ENCODE results near the gene PPFIA3. TPM values are rescaled to one million over a fixed set of nuclear protein-coding genes. Genes with fewer than 3 reads are reported as not detected.
"Not testable (repeated sequence)": the region's sequence is repeated elsewhere in the genome, so short reads cannot be mapped to it uniquely, and the experiment has no call there.

Gene PPFIA3
- total and polyA plus RNA-seq, 9 donors, result 0.55 to 6.1 (median 3.2) TPM

DNA sequence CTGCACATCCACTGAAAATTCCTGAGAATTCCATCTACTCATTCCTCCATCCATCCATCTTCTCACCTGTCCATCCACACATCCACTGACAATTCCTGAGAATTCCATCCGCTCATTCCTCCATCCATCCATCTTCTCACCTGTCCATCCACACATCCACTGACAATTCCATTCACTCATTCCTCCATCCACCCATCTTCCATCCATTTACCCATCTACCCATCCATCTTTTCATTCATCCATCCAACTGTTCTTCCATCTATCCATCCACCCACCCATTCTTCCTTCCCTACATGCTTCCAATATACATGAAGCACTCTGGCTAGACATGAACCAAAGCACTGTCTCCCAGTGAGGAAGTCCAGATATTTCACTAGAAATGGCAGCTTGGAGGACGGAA, 53.9 kb downstream of the PPFIA3 start:
- H3K9me3 ChIP-seq, result no peaks in the 10 kb centered on the region
- H3K4me1 ChIP-seq (ENCODE audit: insufficient read depth), result no peaks in the 10 kb centered on the region
- intact Hi-C loops (cut with DNase I), result no loop called here
- H3K27me3 ChIP-seq, result no peaks in the 10 kb centered on the region
- H3K4me3 ChIP-seq, result no peak overlapping the region
- no peak overlapping the region for H3K27ac ChIP-seq
- WGBS, 3 donors, result 94 to 100% (median 98%) methylated on average over 2 of the region's 2 CpGs
- DNase-seq, result no peak
- no peaks in the 10 kb centered on the region for H3K36me3 ChIP-seq
- TF ChIP-seq CTCF (IDR thresholded peaks at IDR 0.05) (no peak), POLR2A (IDR thresholded peaks at IDR 0.05) (no peak), EP300 (IDR thresholded peaks at IDR 0.05) (no peak)

GRCh38 chr19:49180659-49181058, 61.3 kb downstream of the PPFIA3 start:
- WGBS, 3 donors, result 91 to 96% (median 95%) methylated on average over 4 of the region's 4 CpGs
- H3K36me3 ChIP-seq, result no peaks in the 10 kb centered on the region

DNA sequence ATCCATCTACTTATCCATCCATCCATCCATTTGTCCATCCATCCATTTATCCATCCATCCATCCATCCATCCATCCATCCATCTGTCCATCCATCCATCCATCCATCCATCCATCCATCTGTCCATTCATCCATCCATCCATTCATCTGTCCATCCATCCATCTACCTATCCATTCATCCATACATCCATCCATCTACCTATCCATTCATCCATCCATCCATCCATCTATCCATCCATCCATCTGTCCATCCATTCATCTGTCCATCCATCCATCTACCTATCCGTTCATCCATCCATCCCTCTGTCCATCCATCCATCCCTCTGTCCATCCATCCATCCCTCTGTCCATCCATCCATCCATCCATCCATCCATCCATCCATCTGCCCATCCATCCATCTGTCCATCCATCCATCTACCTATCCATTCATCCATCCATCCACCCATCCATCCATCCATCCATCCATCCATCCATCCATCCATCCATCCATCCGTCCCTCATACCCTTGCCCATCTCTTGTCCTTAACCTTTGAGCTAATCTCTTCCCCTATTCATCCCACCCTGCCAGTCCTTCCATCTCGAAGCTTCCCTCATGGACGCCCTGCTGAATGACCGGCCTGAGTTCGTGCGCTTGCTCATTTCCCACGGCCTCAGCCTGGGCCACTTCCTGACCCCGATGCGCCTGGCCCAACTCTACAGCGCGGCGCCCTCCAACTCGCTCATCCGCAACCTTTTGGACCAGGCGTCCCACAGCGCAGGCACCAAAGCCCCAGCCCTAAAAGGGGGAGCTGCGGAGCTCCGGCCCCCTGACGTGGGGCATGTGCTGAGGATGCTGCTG, 62.9 kb downstream of the PPFIA3 start:
- H3K4me3 ChIP-seq; H3K27me3 ChIP-seq; H3K4me1 ChIP-seq (ENCODE audit: insufficient read depth); H3K9me3 ChIP-seq; intact Hi-C loops (cut with DNase I); H3K27ac ChIP-seq; H3K36me3 ChIP-seq; DNase-seq: not testable (repeated sequence)
- WGBS, 3 donors, result 66 to 72% (median 70%) methylated on average over 20 of the region's 20 CpGs

More at GRCh38 chr19:49180659-49181058, 61.3 kb downstream of the PPFIA3 start:
- TF ChIP-seq CTCF (IDR thresholded peaks at IDR 0.05) (no peak), POLR2A (IDR thresholded peaks at IDR 0.05) (no peak), EP300 (IDR thresholded peaks at IDR 0.05) (no peak)
- Histone ChIP-seq H3K9me3 (no peaks in the 10 kb centered on the region), H3K27me3 (no peaks in the 10 kb centered on the region), H3K27ac (no peak overlapping the region), H3K4me1 (ENCODE audit: insufficient read depth) (no peaks in the 10 kb centered on the region), H3K4me3 (no peak overlapping the region)
- DNase-seq, result no peak
- intact Hi-C loops (cut with DNase I), result no loop called here

DNA sequence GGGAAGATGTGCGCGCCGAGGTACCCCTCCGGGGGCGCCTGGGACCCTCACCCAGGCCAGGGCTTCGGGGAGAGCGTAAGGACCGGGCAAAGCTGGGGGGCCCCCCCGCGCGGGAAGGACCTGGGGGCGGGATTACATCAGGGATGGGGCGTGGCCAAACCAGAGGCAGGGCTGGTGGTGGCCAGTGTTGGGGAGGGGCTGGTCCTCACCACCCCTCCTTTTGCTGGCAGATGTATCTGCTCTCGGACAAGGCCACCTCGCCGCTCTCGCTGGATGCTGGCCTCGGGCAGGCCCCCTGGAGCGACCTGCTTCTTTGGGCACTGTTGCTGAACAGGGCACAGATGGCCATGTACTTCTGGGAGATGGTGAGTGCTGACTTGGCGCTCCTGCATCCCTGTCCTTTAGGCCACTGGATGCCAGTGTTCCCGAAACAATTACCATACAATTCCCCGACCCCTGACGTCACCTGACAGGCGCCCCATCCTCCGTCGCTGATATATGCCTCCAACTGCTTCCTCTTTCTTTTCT, 63.6 kb downstream of the PPFIA3 start:
- WGBS, 3 donors, result 60 to 75% (median 65%) methylated on average over 26 of the region's 26 CpGs
- DNase-seq, result no peak
- intact Hi-C loops (cut with DNase I), result no loop called here
- H3K27ac ChIP-seq, result no peak overlapping the region
- H3K9me3 ChIP-seq, result no peaks in the 10 kb centered on the region
- H3K4me3 ChIP-seq, result no peak overlapping the region
- no peaks in the 10 kb centered on the region for H3K36me3 ChIP-seq
- TF ChIP-seq POLR2A (IDR thresholded peaks at IDR 0.05), result no peak
- TF ChIP-seq CTCF (IDR thresholded peaks at IDR 0.05), result no peak
- no peak for TF ChIP-seq EP300 (IDR thresholded peaks at IDR 0.05)
- no peaks in the 10 kb centered on the region for H3K27me3 ChIP-seq
- H3K4me1 ChIP-seq (ENCODE audit: insufficient read depth), result no peaks in the 10 kb centered on the region

DNA sequence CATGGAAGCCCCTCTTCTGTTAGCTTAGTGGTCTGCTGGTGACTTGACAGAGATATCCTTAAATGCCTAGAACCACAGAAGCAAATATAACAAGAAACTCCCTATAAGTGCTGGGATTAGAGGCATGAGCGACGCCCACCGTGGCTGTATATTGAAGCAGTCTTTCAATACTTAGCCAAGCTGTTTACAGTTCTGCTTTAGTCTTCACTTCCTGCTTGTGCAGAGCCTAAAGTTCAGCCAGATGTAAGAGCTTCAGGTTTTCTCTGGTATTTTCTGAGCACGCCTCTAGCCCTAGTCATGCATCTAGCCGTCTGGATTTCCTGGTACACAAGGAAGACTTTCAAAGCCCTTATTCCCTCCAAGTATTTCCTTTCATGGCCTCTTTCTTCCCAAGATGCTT, 66.8 kb downstream of the PPFIA3 start:
- no peaks in the 10 kb centered on the region for H3K36me3 ChIP-seq

More for the DNA sequence above, 66.8 kb downstream of the PPFIA3 start:
- Histone ChIP-seq H3K27me3 (no peaks in the 10 kb centered on the region), H3K27ac (no peak overlapping the region), H3K4me3 (no peak overlapping the region), H3K9me3 (no peaks in the 10 kb centered on the region), H3K4me1 (ENCODE audit: insufficient read depth) (no peaks in the 10 kb centered on the region)
- intact Hi-C loops (cut with DNase I), result no loop called here
- no peak for TF ChIP-seq EP300 (IDR thresholded peaks at IDR 0.05)
- TF ChIP-seq POLR2A (IDR thresholded peaks at IDR 0.05), result no peak
- TF ChIP-seq CTCF (IDR thresholded peaks at IDR 0.05), result no peak
- DNase-seq, result no peak
- 87 to 91% (median 90%) methylated on average over 5 of the region's 5 CpGs for WGBS, 3 donors
